Mesenchymal stem cell (in vitro differentiated cells and primary cell): Measurements from ENCODE around the gene LYPLA2.

Source experiments
- DNase-seq: peaks from one replicate; pipeline ENCODE4 v3.0.0-alpha.2; 2013
- H2AFZ ChIP-seq: one replicate; pipeline ENCODE4 v1.6.1; 2013; ENCODE audit warnings: low read depth, mild to moderate bottlenecking, control low read depth, inconsistent platforms, low read length, moderate library complexity
- H2AK5ac ChIP-seq: 2 replicates; pipeline ENCODE4 v1.6.1; 2013; ENCODE audit warnings: low read length, moderate library complexity, mild to moderate bottlenecking, inconsistent platforms; ENCODE audit not compliant: severe bottlenecking
- H2BK120ac ChIP-seq: one replicate; pipeline ENCODE4 v1.6.1; 2013; ENCODE audit warnings: low read depth, mild to moderate bottlenecking, inconsistent platforms, low read length, moderate library complexity
- H2BK12ac ChIP-seq, 2 experiments: one replicate each; pipeline ENCODE4 v1.6.1; 2013; ENCODE audit warnings: inconsistent platforms in 2 of 2, low read length in 2 of 2, mild to moderate bottlenecking in 2 of 2, moderate library complexity in 2 of 2, control low read depth in 1 of 2
- H2BK15ac ChIP-seq: one replicate; pipeline ENCODE4 v1.6.1; 2013; ENCODE audit warnings: mild to moderate bottlenecking, low read depth, inconsistent platforms; ENCODE audit not compliant: poor library complexity, severe bottlenecking
- H2BK5ac ChIP-seq: 2 replicates; pipeline ENCODE4 v1.6.1; 2013; ENCODE audit warnings: low read depth, mild to moderate bottlenecking, low read length, control low read depth, inconsistent platforms; ENCODE audit not compliant: poor library complexity, severe bottlenecking
- H3K14ac ChIP-seq, 2 experiments: one replicate each; pipeline ENCODE4 v1.6.1; 2013; ENCODE audit warnings: inconsistent platforms in 2 of 2, low read length in 2 of 2, control low read depth in 1 of 2, mild to moderate bottlenecking in 1 of 2, moderate library complexity in 1 of 2
- H3K18ac ChIP-seq, 2 experiments: one replicate each; pipeline ENCODE4 v1.6.1; 2013; ENCODE audit warnings: inconsistent platforms in 2 of 2, low read length in 2 of 2, control low read depth in 1 of 2, low read depth in 1 of 2, mild to moderate bottlenecking in 1 of 2
- H3K23ac ChIP-seq, 2 experiments: one replicate each; pipeline ENCODE4 v1.6.1; 2013; ENCODE audit warnings: inconsistent platforms in 2 of 2, low read length in 2 of 2, mild to moderate bottlenecking in 2 of 2, moderate library complexity in 2 of 2, control low read depth in 1 of 2
- H3K27ac ChIP-seq: 2 replicates; pipeline ENCODE4 v1.5.1; 2013; ENCODE audit warnings: mild to moderate bottlenecking, moderate library complexity, low read length, control low read depth, inconsistent platforms; ENCODE audit not compliant: poor library complexity, severe bottlenecking
- H3K27me3 ChIP-seq, 2 experiments: 2 replicates each; pipeline versions ENCODE4 v1.6.1 to v1.7.0; 2013; ENCODE audit warnings: low read length in 2 of 2, mild to moderate bottlenecking in 2 of 2, moderate library complexity in 2 of 2, control low read depth in 1 of 2, inconsistent platforms in 1 of 2; ENCODE audit not compliant: control insufficient read depth in 1 of 2, insufficient read depth in 1 of 2
- H3K36me3 ChIP-seq, 2 experiments: 2 replicates each; pipeline versions ENCODE4 v1.6.1 to v1.7.0; 2013; ENCODE audit warnings: low read length in 2 of 2, control low read depth in 1 of 2, inconsistent platforms in 1 of 2, low read depth in 1 of 2, mild to moderate bottlenecking in 1 of 2; ENCODE audit not compliant: insufficient read depth in 2 of 2, control insufficient read depth in 1 of 2
- H3K4ac ChIP-seq, 2 experiments: one replicate each; pipeline ENCODE4 v1.6.1; 2013; ENCODE audit warnings: inconsistent platforms in 2 of 2, low read length in 2 of 2, mild to moderate bottlenecking in 2 of 2, moderate library complexity in 2 of 2, control low read depth in 1 of 2, low read depth in 1 of 2
- H3K4me1 ChIP-seq: 2 replicates; pipeline ENCODE4 v1.6.1; 2013; ENCODE audit warnings: low read depth, low read length, control low read depth; ENCODE audit not compliant: control insufficient read depth, insufficient read depth
- H3K4me2 ChIP-seq: 2 replicates; pipeline ENCODE4 v1.6.1; 2013; ENCODE audit warnings: low read length, mild to moderate bottlenecking, inconsistent platforms; ENCODE audit not compliant: poor library complexity, severe bottlenecking
- H3K4me3 ChIP-seq, 2 experiments: 2 replicates each; pipeline versions ENCODE4 v1.5.1 to v1.7.0; 2013; ENCODE audit warnings: low read length in 2 of 2, mild to moderate bottlenecking in 2 of 2, control low read depth in 1 of 2, low read depth in 1 of 2; ENCODE audit not compliant: insufficient read depth in 1 of 2
- H3K79me1 ChIP-seq: replicated peaks from 2 replicates; pipeline ENCODE4 v1.6.1; 2013; ENCODE audit warnings: mild to moderate bottlenecking, control low read depth, low read length, inconsistent platforms; ENCODE audit not compliant: poor library complexity, severe bottlenecking
- H3K9ac ChIP-seq: 2 replicates; pipeline ENCODE4 v1.7.0; 2013; ENCODE audit warnings: mild to moderate bottlenecking, low read length, moderate library complexity
- H3K9me3 ChIP-seq: 2 replicates; pipeline ENCODE4 v1.7.0; 2013; ENCODE audit warnings: mild to moderate bottlenecking, low read length; ENCODE audit not compliant: control insufficient read depth
- H4K8ac ChIP-seq: one replicate; pipeline ENCODE4 v1.6.1; 2013; ENCODE audit warnings: inconsistent platforms, mild to moderate bottlenecking, low read length, moderate library complexity
- H4K91ac ChIP-seq: one replicate; pipeline ENCODE4 v1.6.1; 2013; ENCODE audit warnings: mild to moderate bottlenecking, low read length, inconsistent platforms
- WGBS: methylation state at CpG from one replicate; pipeline ENCODE4 v1.1.7; 2013; ENCODE audit warnings: mixed read lengths; 5-methylcytosine and 5-hydroxymethylcytosine counted together

LYPLA2 gene

GRCh38 chr1:23804183-23804835 lies 13.4 kb downstream of the LYPLA2 start:
- Histone ChIP-seq H3K9me3 (no peaks in the 10 kb centered on the region), H3K18ac (no peak overlapping the region), H4K8ac (no peak overlapping the region), H3K4me1 (peaks cover 6% of the 10 kb centered on the region), H3K27ac (no peak overlapping the region), H2BK15ac (no peak overlapping the region), H3K36me3 (peaks cover 38 to 46% of the 10 kb centered on the region in 2 experiments), H3K27me3 (no peaks in the 10 kb centered on the region), H3K4ac (no peak overlapping the region), H3K4me2 (no peak overlapping the region), H2BK120ac (no peak overlapping the region), H3K23ac (no peak overlapping the region), H2BK5ac (no peak overlapping the region), H2AFZ (no peak overlapping the region), H3K9ac (no peak overlapping the region), H2BK12ac (no peak overlapping the region), H3K14ac (no peak overlapping the region), H3K79me1 (peaks cover 2% of the 10 kb centered on the region), H2AK5ac (no peak overlapping the region), H4K91ac (no peak overlapping the region), H3K4me3 (no peak overlapping the region)
- no peak for DNase-seq
- 79% methylated on average over 7 of the region's 7 CpGs for WGBS

- Histone ChIP-seq H4K91ac (no peak overlapping the region), H3K9me3 (no peaks in the 10 kb centered on the region), H3K79me1 (peaks cover 2% of the 10 kb centered on the region), H3K4ac (no peak overlapping the region), H3K27ac (no peak overlapping the region), H3K18ac (no peak overlapping the region), H3K4me2 (no peak overlapping the region), H3K4me3 (no peak overlapping the region), H2BK120ac (no peak overlapping the region), H3K9ac (no peak overlapping the region), H3K23ac (no peak overlapping the region), H2AK5ac (no peak overlapping the region), H2BK12ac (no peak overlapping the region), H3K4me1 (peaks cover 2% of the 10 kb centered on the region), H3K36me3 (peaks cover 38 to 47% of the 10 kb centered on the region in 2 experiments), H2AFZ (no peak overlapping the region), H2BK15ac (no peak overlapping the region), H4K8ac (no peak overlapping the region), H3K27me3 (no peaks in the 10 kb centered on the region), H2BK5ac (no peak overlapping the region), H3K14ac (no peak overlapping the region)
- DNase-seq: no peak
- WGBS: 96% methylated on average over 2 of the region's 2 CpGs
These were observed 14.1 kb downstream of the LYPLA2 start for GRCh38 chr1:23805025-23805424.

- no peak overlapping the region for H2BK5ac ChIP-seq
- no peaks in the 10 kb centered on the region for H3K27me3 ChIP-seq
- no peak overlapping the region for H2BK15ac ChIP-seq
- no peak overlapping the region for H3K4ac ChIP-seq
- no peak overlapping the region for H3K23ac ChIP-seq
- H3K9ac ChIP-seq: no peak overlapping the region
- H3K14ac ChIP-seq: no peak overlapping the region
- H3K4me3 ChIP-seq: no peak overlapping the region
- no peak for DNase-seq
- H4K91ac ChIP-seq: no peak overlapping the region
- no peak overlapping the region for H4K8ac ChIP-seq
- H3K4me2 ChIP-seq: no peak overlapping the region
- WGBS: 97% methylated on average over 6 of the region's 6 CpGs
- no peak overlapping the region for H2AFZ ChIP-seq
- H3K4me1 ChIP-seq: peaks cover 2% of the 10 kb centered on the region
- H3K27ac ChIP-seq: no peak overlapping the region
- no peak overlapping the region for H2BK120ac ChIP-seq
- H3K79me1 ChIP-seq: peaks cover 1% of the 10 kb centered on the region
- H3K18ac ChIP-seq: no peak overlapping the region
- no peak overlapping the region for H2AK5ac ChIP-seq
- no peaks in the 10 kb centered on the region for H3K9me3 ChIP-seq
- H3K36me3 ChIP-seq: peaks cover 44 to 55% of the 10 kb centered on the region in 2 experiments
- H2BK12ac ChIP-seq: no peak overlapping the region
These were observed 15.3 kb downstream of the LYPLA2 start for GRCh38 chr1:23806280-23806679.

GRCh38 chr1:23807453-23807852 lies 16.5 kb downstream of the LYPLA2 start:
- no peaks in the 10 kb centered on the region for H3K79me1 ChIP-seq
- H3K4me1 ChIP-seq: no peaks in the 10 kb centered on the region
- H3K4ac ChIP-seq: no peak overlapping the region
- no peak overlapping the region for H4K91ac ChIP-seq
- no peak overlapping the region for H3K4me3 ChIP-seq
- H2AFZ ChIP-seq: no peak overlapping the region
- no peak overlapping the region for H3K14ac ChIP-seq
- H3K23ac ChIP-seq: no peak overlapping the region
- WGBS: 85% methylated on average over 3 of the region's 3 CpGs
- H2BK12ac ChIP-seq: no peak overlapping the region
- no peaks in the 10 kb centered on the region for H3K27me3 ChIP-seq
- H3K27ac ChIP-seq: no peak overlapping the region
- H2BK120ac ChIP-seq: no peak overlapping the region
- no peaks in the 10 kb centered on the region for H3K9me3 ChIP-seq
- no peak overlapping the region for H3K4me2 ChIP-seq
- peaks cover 44 to 64% of the 10 kb centered on the region in 2 experiments for H3K36me3 ChIP-seq
- H3K18ac ChIP-seq: no peak overlapping the region
- H3K9ac ChIP-seq: no peak overlapping the region
- no peak for DNase-seq
- H2AK5ac ChIP-seq: no peak overlapping the region
- no peak overlapping the region for H2BK5ac ChIP-seq
- no peak overlapping the region for H2BK15ac ChIP-seq
- no peak overlapping the region for H4K8ac ChIP-seq
